SKM-1 (cell line): ENCODE results near the gene PTPN2.
"Not testable (repeated sequence)": the region's sequence is repeated elsewhere in the genome, so short reads cannot be mapped to it uniquely, and the experiment has no call there.

Source experiments
- DNase-seq: peaks from one replicate; lab custom pipeline; 2025; ENCODE audit not compliant: unreplicated experiment; lab: John Stamatoyannopoulos, UW

Gene PTPN2

DNA sequence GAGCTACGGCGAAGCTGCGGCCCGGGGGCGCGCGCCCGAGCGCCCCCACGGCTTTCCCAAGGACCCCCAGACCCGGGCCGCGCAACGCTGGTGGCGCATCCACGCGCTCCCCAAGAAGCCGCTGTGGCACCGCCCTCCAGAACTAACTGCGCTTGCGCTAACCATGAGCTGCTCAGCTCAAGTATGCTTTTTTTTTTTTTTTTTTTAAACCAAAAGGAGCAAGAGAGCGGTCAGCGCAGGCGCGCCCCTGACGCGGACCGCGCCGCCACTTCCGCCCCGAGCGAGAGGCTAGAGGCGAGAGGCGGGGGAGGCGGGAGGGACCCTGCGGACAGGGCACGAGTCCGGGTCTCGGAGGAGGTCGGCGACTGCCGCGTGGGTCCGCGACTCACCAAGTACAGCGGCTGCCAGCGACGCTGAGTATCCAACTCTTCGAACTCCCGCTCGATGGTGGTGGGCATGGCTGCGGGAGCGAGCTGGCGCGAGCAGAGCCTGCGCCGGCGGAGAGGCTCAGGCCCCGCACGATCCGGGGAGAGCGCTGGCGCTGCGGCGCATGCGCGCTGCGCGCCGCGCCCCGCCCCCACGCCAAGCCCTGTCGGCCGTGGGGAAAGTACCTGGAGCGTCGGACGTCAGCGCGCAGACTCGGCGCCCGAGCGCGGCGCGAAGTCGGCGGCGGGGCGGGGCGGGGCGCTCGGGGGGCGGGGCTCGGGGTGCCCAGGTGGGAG, at the start of gene PTPN2:
PTPN2 (minus strand) TSS at position 554 of the 722 bp plus-strand sequence; CDS start at position 458, 96 bp downstream.
- peak; percentile 82 for DNase-seq

GRCh38 chr18:12933327-12933726, 49.3 kb upstream of the PTPN2 start:
- no peak for DNase-seq

DNA sequence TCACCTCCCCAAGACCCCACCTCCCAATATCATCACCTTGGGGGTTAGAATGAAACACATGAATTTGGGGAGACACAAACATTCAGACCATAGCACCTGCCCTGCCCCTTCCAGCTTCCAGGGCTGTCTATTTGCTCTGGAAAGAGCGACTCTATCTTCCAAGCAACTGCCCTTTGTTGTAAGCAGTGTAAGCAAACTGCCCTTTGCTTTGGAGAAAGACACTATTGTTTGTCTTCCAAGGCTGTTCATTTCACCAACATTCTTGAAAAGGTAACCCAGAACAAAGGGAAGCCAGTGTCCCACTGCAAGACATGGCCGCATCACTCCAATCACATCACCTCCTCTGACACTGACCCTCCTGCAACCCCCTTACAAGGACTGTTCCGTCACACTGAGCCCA, 46.9 kb upstream of the PTPN2 start:
- DNase-seq: no peak

GRCh38 chr18:12930376-12930775, 46.3 kb upstream of the PTPN2 start:
- no peak for DNase-seq

DNA sequence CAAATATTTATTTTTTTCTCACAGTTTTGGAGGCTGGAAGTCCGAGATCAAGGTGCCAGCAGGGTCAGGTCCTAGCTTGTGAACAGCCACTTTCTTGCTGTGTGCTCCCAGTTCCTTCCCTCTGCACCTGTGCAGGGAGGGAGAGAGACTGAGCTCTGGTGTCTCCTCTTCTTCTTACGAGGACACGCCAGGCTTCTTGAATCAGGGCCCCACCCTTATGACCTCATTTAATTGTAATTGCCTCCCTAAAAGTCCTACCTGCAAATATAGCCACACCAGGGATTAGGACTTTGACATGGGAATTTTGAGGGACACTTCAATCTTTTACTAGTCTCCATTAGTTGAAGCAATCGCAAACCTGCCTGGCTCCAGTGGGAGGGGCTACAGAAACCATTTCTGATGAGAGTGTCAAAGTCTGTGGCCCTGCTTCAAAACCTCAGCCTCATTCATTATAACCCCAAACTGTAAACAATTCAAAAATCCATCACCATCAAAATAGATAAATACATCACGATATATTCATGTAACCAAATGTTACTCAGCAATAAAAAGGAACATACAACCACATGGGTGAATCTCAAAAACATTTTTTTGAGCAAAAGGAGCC, 45.5 kb upstream of the PTPN2 start:
- DNase-seq: no peak

DNA sequence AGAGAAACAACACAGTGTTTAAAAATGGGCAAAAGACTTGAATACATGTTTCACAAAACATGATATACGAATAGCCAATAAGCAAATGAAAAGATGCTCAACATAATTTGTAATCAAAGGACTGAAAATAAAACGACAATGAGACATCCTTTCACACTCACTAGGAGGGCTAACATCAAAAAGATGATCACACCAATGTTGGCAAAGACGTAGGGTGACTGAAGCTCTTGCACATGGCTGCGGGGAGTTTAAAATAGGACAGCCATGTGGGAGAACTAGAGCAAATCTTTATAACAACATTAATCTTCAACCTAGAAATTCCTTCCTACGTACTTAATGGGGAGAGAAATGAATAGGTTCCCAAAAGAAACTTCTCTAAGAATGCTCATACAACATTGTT, 44.6 kb upstream of the PTPN2 start:
- no peak for DNase-seq

DNA sequence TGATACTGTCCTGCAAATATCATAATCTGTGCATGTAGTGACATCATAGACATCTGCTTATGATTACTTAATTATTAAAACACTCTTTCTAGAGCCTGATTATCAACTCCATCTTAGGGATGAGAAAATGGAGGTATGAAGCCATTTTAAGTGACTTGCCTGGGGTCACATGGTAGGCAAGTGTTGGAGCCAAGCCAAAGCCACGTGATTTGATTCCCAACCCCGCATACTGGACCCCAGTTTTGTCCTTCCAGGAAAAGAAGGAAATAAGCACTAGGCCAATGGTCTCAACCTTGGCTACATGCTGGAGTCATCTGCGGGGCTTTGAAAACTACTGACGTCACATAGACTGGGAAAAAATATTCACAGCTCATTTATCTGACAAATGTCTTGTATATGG, 44.2 kb upstream of the PTPN2 start:
- no peak for DNase-seq

- no peak for DNase-seq
These were observed 40.6 kb upstream of the PTPN2 start for GRCh38 chr18:12924616-12925015.

DNA sequence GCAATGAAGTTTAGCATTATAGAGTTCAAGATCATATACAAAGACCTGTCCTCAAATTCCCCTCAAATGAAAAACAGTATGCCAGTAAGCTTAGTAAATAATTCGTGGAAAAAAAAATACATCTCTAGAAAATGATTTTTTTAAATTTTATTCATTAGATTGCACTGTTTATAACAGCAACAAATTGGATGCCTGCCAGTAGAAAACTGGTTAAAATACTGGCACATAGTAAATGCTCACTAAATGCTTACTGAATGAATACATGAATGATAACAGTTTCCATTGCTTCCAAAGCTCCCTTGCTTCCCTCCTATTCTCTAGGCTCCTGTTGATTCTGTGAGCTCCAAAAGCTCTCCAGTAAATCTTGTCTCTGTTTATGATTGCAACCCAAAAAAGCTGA, 38.2 kb upstream of the PTPN2 start:
- no peak for DNase-seq

GRCh38 chr18:12921178-12921577, 37.1 kb upstream of the PTPN2 start:
- no peak for DNase-seq

DNA sequence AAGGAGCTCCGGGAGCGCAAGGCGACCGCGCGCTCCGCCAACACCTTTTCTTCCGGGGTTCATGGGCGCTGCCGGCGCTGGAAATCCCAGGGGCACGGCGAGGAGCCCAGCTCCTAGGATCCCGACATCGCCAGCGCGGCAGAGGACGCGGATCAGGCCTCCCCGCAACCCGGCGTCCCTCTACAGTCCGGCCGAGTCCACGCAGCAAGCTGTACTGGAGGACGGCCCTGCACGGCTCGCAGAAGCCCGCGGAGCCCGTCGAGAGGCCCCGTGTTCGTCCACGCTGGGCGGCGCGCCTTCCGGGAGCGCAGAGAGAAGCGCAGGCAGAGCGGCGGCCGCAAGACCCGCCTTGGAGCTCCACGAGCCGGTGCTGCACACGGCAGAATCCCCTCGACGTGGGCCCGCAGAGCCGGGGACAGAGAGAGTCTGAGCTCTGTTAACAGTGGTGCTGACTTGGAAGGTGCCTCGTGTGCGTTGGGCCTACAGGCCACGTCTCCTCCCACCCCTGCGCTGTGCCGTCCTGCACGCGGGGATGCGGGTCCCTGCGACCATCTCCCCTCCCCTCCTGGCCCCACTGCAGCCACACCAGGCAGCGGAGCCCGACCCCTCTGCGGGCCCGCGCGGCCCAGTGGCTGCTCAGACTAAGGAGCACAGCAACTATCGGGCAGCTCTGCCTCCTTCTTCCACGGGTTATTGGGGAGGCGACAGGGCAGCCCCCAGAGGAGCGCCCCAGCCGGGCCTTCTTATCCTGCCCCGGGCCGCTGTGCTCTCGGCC, 28.1 kb upstream of the PTPN2 start:
- no peak for DNase-seq

DNA sequence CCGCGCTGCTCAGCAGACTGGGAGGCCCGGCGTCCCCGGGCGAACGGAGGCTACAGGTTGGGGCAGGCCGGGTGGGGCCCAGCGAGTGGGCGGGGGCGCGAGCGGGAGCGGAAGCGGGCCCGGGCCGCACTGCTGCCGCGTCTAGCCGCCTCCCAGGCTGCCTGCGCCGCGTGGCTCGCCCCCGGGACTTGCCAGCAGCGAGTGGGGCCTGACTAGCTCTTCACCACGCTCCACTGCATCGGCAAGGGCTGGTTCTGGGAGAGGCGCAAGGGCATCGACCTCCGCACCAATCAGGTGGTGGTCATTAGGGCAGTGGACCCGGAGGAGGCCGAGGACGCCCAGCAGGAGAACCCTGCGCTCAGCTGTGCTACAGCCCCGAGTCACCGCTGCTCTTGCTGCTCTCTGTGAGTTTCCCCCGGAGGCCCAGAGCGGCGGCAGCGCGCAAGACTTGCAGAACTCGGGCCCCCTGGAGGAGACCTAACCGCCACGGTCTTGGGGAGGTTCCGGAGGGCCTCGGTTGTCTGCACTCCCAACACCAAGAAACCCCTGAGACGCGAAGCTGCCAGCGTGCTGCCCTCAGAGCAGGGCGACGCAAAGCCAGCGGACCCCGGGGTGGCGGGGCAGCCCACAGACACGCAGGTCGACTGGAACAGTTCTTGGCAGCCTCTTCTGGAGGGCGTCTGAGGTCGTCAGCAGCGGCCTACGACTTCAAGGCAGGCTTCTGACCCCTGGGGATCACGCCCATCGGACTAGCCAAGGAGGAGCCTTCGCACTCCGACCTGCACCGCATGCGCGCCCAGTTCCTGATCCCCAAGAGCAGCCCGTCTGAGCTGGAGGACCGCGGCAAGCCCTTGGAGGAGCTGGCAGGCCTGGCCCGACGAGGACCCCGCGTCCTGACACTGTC, 27.2 kb upstream of the PTPN2 start:
- DNase-seq: no peak

- no peak for DNase-seq
These were observed 24.7 kb upstream of the PTPN2 start for GRCh38 chr18:12908706-12909105.

GRCh38 chr18:12907258-12907925, 23.4 kb upstream of the PTPN2 start:
- no peak for DNase-seq

- DNase-seq: no peak
These were observed 22.7 kb upstream of the PTPN2 start for GRCh38 chr18:12906773-12907172.

DNA sequence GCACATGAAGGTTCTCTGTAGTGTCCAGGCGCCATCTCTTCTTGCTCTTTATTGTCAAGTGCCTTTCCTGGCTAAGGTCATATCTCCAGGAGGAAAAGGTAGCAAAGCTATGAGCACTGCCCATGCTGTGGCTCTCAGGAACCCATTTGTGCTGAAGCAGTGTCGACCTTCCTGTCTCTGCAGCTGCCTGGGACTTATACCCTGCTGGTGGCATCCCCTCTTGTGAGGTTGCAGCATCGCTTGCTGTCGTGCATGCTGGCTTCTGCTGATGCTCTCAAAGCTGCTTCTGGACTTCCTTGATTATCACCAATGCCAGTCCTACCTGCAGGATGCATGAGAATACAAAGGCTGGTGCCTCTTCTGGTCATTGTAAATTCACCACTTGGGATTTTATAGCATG, 22.1 kb upstream of the PTPN2 start:
- no peak for DNase-seq

GRCh38 chr18:12904012-12904516, 20.0 kb upstream of the PTPN2 start:
- DNase-seq: no peak

- not testable (repeated sequence) for DNase-seq
These were observed 17.2 kb upstream of the PTPN2 start for GRCh38 chr18:12901208-12901607.

- not testable (repeated sequence) for DNase-seq
These were observed 12.8 kb upstream of the PTPN2 start for GRCh38 chr18:12896784-12897333.

- no peak for DNase-seq
These were observed 11.6 kb upstream of the PTPN2 start for GRCh38 chr18:12895626-12896025.
